OCI-LY3 (cell line): Measurements from ENCODE around the gene CCDC183.

ENCODE experiments used
- H2AFZ ChIP-seq: fragments of 200-600, 300-600 bp; shearing (Covaris generic); 2 replicates; pipeline ENCODE4 v1.6.0; 2014; ENCODE audit warnings: antibody characterized with exemption, low read depth, low read length
- H3K27ac ChIP-seq: fragments of 200-600, 300-600 bp; sonication (generic); 2 replicates; pipeline ENCODE4 v1.5.1; 2014; ENCODE audit warnings: mild to moderate bottlenecking, low read length, moderate library complexity, mixed read lengths
- H3K27me3 ChIP-seq: fragments of 200-600, 300-600 bp; sonication (generic); 2 replicates; pipeline ENCODE4 v1.6.1; 2014; ENCODE audit warnings: low read depth, low read length, mixed read lengths
- H3K36me3 ChIP-seq: fragments of 200-600, 300-600 bp; sonication (generic); replicated peaks from 2 replicates; pipeline ENCODE3; 2014; ENCODE audit warnings: low read depth, low read length, mixed read lengths
- H3K4me1 ChIP-seq: fragments of 300-600, 200-600 bp; sonication (generic); 2 replicates; pipeline ENCODE4 v1.6.1; 2014; ENCODE audit warnings: low read length, mixed read lengths
- H3K4me2 ChIP-seq: fragments of 200-600, 300-600 bp; sonication (generic); 2 replicates; pipeline ENCODE4 v1.6.1; 2014; ENCODE audit warnings: low read length, mixed read lengths
- H3K4me3 ChIP-seq: fragments of 300-600, 200-600 bp; sonication (generic); 2 replicates; pipeline ENCODE4 v1.5.1; 2014; ENCODE audit warnings: antibody characterized with exemption, mild to moderate bottlenecking, low read length, moderate library complexity
- H3K79me2 ChIP-seq: fragments of 300-600, 200-600 bp; shearing (Covaris generic); 2 replicates; pipeline ENCODE4 v1.6.1; 2014; ENCODE audit warnings: mild to moderate bottlenecking, low read length, mixed read lengths
- H3K9ac ChIP-seq: fragments of 300-600, 200-600 bp; shearing (Covaris generic); 2 replicates; pipeline ENCODE4 v1.6.0; 2014; ENCODE audit warnings: mild to moderate bottlenecking, low read length, moderate library complexity
- H3K9me3 ChIP-seq: fragments of 200-600, 300-600 bp; shearing (Covaris generic); 2 replicates; pipeline ENCODE4 v1.6.1; 2014; ENCODE audit warnings: low read length, mixed read lengths; ENCODE audit not compliant: insufficient read depth
- H4K20me1 ChIP-seq: fragments of 200-600, 300-600 bp; sonication (generic); 2 replicates; pipeline ENCODE4 v1.6.1; 2016; ENCODE audit warnings: low read length, mixed read lengths; ENCODE audit not compliant: insufficient read depth
- EZH2phosphoT487 ChIP-seq: fragments of 200-600 bp; shearing (Covaris generic); IDR thresholded peaks from 2 replicates; pipeline ENCODE4 v1.6.1; 2018; ENCODE audit warnings: antibody characterized with exemption, mixed run types, low read depth
- TF ChIP-seq, protein P1 (sequence below): fragments of 200-600, 300-600 bp; sonication (generic); IDR thresholded peaks from 2 replicates; pipeline ENCODE4 v1.5.1; 2014; ENCODE audit warnings: antibody characterized with exemption, low read length, low read depth

CCDC183 gene

DNA sequence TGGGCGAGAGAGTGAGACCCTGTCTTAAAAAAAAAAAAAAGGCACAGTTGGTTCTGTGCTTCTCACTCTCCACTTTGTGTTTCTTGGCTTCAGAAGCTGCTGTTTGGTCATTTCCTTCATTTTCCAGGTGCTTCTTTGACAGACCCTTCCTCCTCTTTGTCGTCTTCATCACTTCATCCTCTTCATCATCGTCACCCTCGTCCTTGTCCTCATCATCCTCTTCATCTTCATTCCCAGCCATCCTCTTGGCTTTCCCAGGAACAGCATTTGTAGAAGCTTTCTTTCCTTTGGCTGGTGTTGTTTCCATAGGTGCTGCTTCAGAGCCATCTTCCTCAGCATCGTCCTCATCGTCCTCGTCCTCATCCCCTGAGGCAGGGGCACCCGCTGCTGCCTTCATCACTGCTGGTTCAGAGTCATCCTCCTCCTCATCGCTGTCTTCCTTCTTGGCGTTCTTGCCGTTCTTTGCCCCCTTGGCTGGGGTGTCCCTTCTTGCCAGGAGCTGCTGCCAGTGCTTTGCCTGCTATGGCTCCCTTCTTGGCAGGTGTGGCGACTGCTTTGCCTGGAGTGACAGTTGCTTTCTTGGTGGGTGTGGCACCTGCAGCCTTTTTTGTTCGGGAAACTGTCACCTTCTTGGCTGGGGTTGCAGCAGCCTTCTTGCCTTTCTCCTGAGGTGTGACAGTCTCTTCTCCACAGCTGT, 18.7 kb downstream of the CCDC183 start:
- Histone ChIP-seq H3K4me3 (no peak overlapping the region), H3K27me3 (no peaks in the 10 kb centered on the region), H3K9me3 (no peaks in the 10 kb centered on the region), H3K9ac (no peak overlapping the region), H3K4me1 (0 out of 2 replicates have a peak, but pooled peaks cover 6% of the 10 kb centered on the region), H3K27ac (no peak overlapping the region), H4K20me1 (peaks cover 11% of the 10 kb centered on the region; the same call in 1 of the 2 replicates), H3K79me2 (peaks cover 85% of the 10 kb centered on the region), H3K36me3 (peaks cover 39% of the 10 kb centered on the region), H2AFZ (no peak overlapping the region), H3K4me2 (no peak overlapping the region)
- TF ChIP-seq EZH2phosphoT487 = no peak
- TF ChIP-seq, protein P1, sequence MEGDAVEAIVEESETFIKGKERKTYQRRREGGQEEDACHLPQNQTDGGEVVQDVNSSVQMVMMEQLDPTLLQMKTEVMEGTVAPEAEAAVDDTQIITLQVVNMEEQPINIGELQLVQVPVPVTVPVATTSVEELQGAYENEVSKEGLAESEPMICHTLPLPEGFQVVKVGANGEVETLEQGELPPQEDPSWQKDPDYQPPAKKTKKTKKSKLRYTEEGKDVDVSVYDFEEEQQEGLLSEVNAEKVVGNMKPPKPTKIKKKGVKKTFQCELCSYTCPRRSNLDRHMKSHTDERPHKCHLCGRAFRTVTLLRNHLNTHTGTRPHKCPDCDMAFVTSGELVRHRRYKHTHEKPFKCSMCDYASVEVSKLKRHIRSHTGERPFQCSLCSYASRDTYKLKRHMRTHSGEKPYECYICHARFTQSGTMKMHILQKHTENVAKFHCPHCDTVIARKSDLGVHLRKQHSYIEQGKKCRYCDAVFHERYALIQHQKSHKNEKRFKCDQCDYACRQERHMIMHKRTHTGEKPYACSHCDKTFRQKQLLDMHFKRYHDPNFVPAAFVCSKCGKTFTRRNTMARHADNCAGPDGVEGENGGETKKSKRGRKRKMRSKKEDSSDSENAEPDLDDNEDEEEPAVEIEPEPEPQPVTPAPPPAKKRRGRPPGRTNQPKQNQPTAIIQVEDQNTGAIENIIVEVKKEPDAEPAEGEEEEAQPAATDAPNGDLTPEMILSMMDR = no peak

DNA sequence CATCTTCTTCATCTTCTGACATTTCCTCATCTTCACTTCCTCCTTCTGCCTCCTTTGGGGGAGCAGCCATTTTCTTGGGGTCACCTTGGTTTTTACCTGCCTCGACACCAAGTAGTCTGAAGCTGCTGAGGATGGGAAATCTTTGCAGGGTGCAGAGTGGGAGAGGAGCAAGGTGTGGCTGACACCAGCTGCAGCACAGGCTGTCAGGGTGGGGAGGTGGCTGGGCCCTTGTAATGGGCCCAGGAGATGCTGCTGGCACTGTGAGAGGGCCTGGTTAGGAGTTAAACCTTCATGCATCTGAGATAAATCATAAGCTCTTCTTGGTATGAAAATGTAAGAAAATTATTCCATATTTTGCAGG, 19.3 kb downstream of the CCDC183 start:
- Histone ChIP-seq H3K79me2 (peaks cover 85% of the 10 kb centered on the region), H3K4me3 (no peak overlapping the region), H3K27ac (no peak overlapping the region), H3K27me3 (no peaks in the 10 kb centered on the region), H3K36me3 (peaks cover 35% of the 10 kb centered on the region), H4K20me1 (peaks cover 7% of the 10 kb centered on the region; the same call in 1 of the 2 replicates), H3K9me3 (no peaks in the 10 kb centered on the region), H3K9ac (no peak overlapping the region), H3K4me1 (0 out of 2 replicates have a peak, but pooled peaks cover 4% of the 10 kb centered on the region), H3K4me2 (no peak overlapping the region), H2AFZ (no peak overlapping the region)
- TF ChIP-seq, protein P1 = no peak
- no peak for TF ChIP-seq EZH2phosphoT487

DNA sequence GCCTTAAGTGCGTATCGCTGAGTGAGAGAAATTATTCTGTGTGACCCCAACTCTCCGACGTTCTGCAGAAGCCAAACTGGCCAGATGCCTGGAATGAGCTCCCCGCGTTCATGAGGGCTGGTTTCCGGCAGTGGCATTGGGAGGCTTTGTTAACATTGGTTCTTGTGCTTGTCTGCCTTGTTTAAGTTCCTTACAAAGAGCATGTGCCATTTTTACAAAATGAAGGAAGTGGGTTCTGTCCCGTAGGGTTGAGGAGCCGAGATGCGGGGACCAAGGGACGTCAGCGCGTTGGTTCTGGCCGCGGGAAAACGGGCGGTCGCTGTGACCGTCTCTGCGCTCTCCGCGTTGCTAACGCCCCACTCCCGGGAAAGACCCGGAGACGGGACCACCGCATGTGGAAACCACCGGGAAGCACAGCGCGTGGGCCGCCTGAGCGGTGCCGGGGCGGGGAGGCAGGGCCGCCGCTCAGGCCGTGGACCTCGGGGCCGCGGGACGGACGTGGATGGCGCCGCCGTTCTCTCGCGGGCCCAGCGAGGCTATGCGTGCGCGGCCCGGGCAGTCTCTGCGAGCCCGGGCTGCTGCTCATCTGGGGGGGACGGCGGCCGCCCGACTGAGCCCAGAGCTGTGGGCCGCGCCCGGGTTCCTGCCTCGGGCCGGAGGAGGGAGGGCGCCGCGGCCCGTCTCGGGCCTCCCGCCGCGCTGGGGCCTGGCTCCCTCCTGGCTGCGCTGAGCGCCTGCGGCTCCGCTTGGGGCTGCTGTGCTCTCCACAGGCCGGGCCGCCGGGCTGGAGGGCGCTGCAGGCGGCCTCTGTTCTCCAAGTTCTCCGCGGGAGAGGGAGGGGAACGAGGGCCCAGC, 25.1 kb downstream of the CCDC183 start:
- no peak overlapping the region for H3K9ac ChIP-seq
- H2AFZ ChIP-seq = no peak overlapping the region
- no peaks in the 10 kb centered on the region for H3K9me3 ChIP-seq
- TF ChIP-seq, protein P1 = no peak
- no peak for TF ChIP-seq EZH2phosphoT487
- H3K4me1 ChIP-seq = no peaks in the 10 kb centered on the region
- 0 out of 2 replicates have a peak, but pooled peaks cover 5% of the 10 kb centered on the region for H4K20me1 ChIP-seq
- no peak overlapping the region for H3K27ac ChIP-seq
- H3K79me2 ChIP-seq = peaks cover 52% of the 10 kb centered on the region
- H3K27me3 ChIP-seq = no peaks in the 10 kb centered on the region
- H3K4me2 ChIP-seq = no peak overlapping the region
- peaks cover 21% of the 10 kb centered on the region for H3K36me3 ChIP-seq
- H3K4me3 ChIP-seq = no peak overlapping the region
